ENCODE results near the gene AKNA.

Gene AKNA

DNA sequence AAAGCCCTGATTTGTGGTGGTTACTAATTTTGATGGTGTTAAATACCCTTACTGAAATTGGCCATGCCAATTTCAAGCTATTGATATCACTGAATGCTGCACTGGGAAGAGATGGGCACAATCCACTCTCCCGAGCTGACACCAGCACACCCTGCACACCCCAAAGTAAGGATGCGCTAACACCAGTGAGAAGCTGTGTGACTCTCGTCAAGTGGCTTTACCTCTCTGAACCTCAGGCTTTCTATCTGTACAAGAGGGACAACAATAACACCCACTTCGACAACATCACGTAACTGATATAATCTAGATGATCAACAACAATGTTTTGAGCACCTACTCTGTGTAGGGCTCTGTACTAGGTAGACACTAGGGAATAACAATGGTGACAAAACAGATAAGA, 8.0 kb upstream of the AKNA start:
- DNase-seq, result no peak

DNA sequence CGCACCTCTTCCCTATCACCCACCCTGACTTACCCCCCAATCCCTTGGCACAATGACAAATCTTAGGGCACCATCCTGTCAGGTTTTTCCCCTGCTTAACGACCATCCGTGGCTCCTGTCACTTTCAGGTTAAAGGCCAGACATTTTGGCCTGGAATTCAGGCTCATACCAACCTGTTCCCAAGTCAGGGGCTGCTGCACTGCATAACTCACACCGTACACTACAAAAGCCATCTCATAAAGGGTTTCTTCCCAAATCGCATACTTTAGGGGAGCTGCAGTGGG, 7.5 kb upstream of the AKNA start:
- DNase-seq, result no peak

GRCh38 chr9:114394523-114395333, 6.9 kb upstream of the AKNA start:
- DNase-seq, result no peak

GRCh38 chr9:114392749-114393112, 4.9 kb upstream of the AKNA start:
- no peak for DNase-seq

DNA sequence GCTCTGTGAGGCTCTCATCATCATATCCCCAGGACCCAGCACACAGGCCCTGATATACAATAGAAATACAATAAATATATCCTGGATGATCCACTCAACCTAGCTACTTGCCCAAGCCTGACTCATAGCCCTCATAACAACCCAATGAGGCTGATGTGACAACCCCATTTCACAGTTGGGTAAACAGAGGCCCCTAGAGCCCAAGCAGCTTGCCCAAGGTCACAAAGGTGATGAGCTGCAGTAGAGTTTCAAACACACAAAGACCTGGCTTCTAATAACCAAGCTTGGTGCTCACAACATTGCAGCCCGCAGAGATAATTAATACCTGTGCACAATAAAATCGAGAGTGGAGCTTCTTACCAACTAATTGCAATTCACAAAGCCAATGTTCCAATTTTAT, 3.2 kb upstream of the AKNA start:
- peak; percentile 16 to 77 for DNase-seq

GRCh38 chr9:114389612-114390368, 2.0 kb upstream of the AKNA start:
- DNase-seq, result no peak

GRCh38 chr9:114388764-114389375, 1.1 kb upstream of the AKNA start:
- no peak for DNase-seq

DNA sequence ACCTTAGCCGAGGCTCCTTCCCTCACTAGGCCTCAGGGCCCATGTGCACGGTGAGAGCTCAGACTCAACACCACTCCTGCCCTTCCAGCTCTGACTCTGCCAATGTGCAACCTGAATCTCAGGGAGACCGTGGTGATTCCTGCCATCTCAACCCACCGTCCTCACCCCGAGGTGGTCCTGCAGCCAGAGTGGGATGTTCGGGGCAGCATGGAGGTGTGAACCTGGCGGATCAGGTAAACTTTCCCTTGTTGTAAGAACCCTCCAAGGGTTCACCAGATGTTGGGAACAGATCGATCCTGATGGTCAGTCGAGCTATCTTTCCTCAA, 538 bp upstream of the AKNA start:
- no peak for DNase-seq

GRCh38 chr9:114386886-114387679, 699 bp downstream of the AKNA start:
- DNase-seq, result no peak

GRCh38 chr9:114386361-114386885, 1.4 kb downstream of the AKNA start:
- DNase-seq, result no peak

- DNase-seq, result no peak
Measured at GRCh38 chr9:114385397-114386181, 2.2 kb downstream of the AKNA start.

GRCh38 chr9:114384836-114385396, 2.9 kb downstream of the AKNA start:
- DNase-seq, result no peak

GRCh38 chr9:114384341-114384740, 3.4 kb downstream of the AKNA start:
- no peak for DNase-seq

DNA sequence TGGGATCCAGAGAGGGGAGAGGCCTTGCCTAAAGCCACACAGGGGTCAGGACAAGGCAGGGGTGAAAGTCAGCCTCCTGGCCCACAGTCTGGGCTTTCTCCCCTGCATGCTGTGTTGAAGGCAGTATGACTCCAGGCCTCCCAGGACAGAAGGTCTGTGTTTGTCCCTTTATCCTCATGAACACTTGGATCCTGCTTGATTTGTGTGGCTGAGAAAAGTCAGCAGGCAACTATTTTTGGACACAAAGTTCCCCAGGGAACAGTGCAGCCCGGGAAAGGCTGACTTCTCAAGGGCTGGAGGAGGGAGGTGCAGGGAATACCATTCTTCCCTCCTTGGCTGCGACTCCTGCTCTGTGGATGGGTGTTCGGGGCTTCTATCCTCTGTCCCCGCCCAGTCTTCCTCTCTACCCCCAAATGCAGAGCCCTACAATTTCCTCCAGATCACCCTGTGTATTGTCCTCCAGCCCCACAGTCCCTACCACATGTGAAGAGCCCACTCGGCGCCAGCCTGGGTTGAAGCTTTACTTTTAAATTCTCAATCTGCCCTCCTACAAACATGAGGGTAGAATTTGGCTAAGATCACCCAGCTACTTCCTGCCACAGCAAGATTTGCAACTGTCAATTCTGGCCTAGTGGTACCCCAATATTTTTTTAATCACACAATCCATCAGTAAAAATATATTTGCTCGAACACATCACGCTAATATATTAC, 4.1 kb downstream of the AKNA start:
- no peak for DNase-seq

- DNase-seq, result no peak
Measured at GRCh38 chr9:114382699-114383520, 4.9 kb downstream of the AKNA start.

DNA sequence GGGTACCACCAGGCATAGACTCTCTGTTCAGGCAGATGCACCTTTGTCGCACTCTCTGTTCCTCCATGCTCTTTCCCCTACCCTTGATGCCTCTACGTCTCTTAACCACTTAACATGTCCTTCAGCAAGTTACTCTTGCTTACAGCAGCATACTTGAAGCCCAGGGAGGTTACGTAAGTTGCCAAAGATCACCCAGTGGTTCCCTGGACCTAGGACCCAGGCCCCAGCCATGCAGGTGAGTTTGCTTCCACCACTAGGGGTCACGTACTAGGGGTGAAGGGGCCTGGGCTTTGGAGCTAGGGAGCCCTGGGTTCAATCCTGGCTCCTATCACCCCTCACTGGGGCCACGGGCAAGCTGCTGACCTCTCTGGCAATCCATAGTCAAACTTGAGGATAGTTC, 8.9 kb downstream of the AKNA start:
- no peak for DNase-seq

- DNase-seq, result no peak
Measured at GRCh38 chr9:114378016-114378415, 9.8 kb downstream of the AKNA start.

DNA sequence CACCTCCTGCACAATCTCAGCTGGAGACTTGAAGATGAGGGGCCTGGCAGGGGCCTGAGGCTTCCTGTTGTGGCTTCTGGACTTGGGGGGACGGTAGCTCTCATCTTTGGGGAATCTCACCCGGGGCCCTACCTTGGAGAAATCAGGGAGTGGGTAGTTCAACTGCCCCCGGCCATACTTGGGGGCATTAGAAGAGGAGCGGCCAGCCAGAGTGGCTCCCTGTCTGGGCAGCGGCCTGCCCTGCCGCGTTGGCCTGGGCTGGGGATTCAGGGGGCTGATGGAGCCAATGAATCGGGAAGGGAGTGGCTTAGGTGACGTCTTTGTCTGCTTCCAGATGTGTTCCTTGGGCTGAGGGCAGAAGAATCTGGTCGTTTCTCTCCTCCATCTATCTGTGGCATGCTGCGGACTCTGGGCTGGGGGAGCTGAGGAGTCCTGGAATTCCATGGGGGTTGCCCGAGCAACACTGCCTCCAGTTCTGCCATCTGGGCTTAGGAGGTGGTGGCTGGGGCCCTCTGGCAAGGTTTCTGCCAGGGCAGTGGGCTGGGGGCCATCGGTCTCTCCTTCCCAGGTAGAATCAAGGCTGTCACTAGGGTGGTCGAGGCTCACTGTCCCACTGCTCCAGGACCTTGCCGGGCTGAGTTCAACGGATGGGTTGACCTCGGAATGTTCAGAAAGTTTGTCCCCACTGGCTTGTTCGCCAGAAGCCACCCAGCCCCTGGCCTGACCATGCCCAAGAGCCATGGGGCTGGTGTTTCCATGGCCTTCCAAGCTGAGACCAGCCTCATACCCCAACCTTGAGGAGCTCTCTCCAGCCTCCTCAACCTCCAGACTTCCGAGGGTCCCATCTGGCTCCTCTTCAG, 11.0 kb downstream of the AKNA start:
- DNase-seq, result no peak

GRCh38 chr9:114375386-114376175, 12.2 kb downstream of the AKNA start:
- DNase-seq, result no peak

Measured in NCI-H2081 (cell line).